Measurements from ENCODE around the gene SPI1.
A peak's percentile ranks its signal among the peaks of the same experiment; 100 is the strongest.

The SPI1 gene

GRCh38 chr11:47406896-47407745 is 28.8 kb upstream of the SPI1 start:
- DNase-seq (ENCODE audit: low spot score) = no peak

GRCh38 chr11:47403571-47403970 is 25.2 kb upstream of the SPI1 start:
- no peak for DNase-seq (ENCODE audit: low spot score)

- DNase-seq (ENCODE audit: low spot score) = no peak
Observed at GRCh38 chr11:47403135-47403534, 24.8 kb upstream of the SPI1 start.

GRCh38 chr11:47400768-47401279 is 22.5 kb upstream of the SPI1 start:
- no peak for DNase-seq (ENCODE audit: low spot score)

GRCh38 chr11:47399860-47400767 is 21.8 kb upstream of the SPI1 start:
- DNase-seq (ENCODE audit: low spot score) = no peak

- DNase-seq (ENCODE audit: low spot score) = no peak
Observed at GRCh38 chr11:47398551-47398950, 20.2 kb upstream of the SPI1 start.

GRCh38 chr11:47398011-47398410 is 19.7 kb upstream of the SPI1 start:
- DNase-seq (ENCODE audit: low spot score) = no peak

- DNase-seq (ENCODE audit: low spot score) = no peak
Observed at GRCh38 chr11:47396049-47396320, 17.6 kb upstream of the SPI1 start.

- DNase-seq (ENCODE audit: low spot score) = no peak
Observed at GRCh38 chr11:47395223-47396048, 17.1 kb upstream of the SPI1 start.

GRCh38 chr11:47394322-47395222 is 16.2 kb upstream of the SPI1 start:
- DNase-seq (ENCODE audit: low spot score) = no peak

- DNase-seq (ENCODE audit: low spot score) = peak; percentile 26
Observed at GRCh38 chr11:47394050-47394321, 15.6 kb upstream of the SPI1 start.

GRCh38 chr11:47393163-47394049 is 15.1 kb upstream of the SPI1 start:
- peak; percentile 24 for DNase-seq (ENCODE audit: low spot score)

- peak; percentile 20 for DNase-seq (ENCODE audit: low spot score)
Observed at GRCh38 chr11:47392546-47393162, 14.3 kb upstream of the SPI1 start.

GRCh38 chr11:47391711-47392432 is 13.5 kb upstream of the SPI1 start:
- peak; percentile 12 for DNase-seq (ENCODE audit: low spot score)

- DNase-seq (ENCODE audit: low spot score) = peak; percentile 18
Observed at GRCh38 chr11:47391077-47391583, 12.8 kb upstream of the SPI1 start.

GRCh38 chr11:47390422-47390760 is 12.0 kb upstream of the SPI1 start:
- no peak for DNase-seq (ENCODE audit: low spot score)

GRCh38 chr11:47389577-47390421 is 11.5 kb upstream of the SPI1 start:
- DNase-seq (ENCODE audit: low spot score) = peak; percentile 19

Measured in D341Med (cell line).